ENCODE measurements around the gene TTYH1.

Gene TTYH1

DNA sequence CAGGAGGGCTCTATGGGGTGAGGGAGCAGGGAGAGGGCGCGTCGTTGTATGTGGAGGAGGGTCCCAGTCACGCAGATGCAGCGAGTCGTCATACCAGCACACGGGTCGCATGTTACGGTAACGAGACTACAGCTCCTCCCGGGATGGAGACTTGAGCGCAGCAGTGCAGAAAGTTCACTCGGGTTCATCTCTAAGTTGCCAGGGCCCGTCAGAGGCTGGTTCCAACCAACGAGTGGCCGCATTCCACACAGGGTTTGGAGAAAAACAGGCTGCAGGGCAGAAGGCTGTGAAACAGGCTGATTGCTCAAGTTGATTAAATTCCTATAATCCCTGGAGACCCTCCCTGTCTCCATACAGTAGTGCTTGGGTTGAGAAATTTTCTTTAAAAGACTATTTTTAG lies 21.9 kb upstream of the TTYH1 start:
- no peak for DNase-seq

DNA sequence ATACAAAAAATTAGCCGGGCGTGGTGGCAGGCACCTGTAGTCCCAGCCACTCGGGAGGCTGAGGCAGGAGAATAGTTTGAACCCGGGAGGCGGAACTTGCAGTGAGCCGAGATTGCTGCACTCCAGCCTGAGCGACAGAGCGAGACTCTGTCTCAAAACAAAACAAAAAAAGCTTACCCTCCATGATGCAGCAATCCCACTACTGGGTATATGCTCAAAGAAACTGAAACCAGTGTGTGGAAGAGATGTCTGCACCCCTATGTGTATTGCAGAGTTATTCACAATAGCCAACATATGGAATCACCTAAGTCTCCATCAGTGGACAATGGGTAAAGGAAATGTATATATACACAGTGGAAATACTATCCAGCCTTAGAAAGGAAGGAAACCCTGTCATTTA lies 19.6 kb upstream of the TTYH1 start:
- no peak for DNase-seq

DNA sequence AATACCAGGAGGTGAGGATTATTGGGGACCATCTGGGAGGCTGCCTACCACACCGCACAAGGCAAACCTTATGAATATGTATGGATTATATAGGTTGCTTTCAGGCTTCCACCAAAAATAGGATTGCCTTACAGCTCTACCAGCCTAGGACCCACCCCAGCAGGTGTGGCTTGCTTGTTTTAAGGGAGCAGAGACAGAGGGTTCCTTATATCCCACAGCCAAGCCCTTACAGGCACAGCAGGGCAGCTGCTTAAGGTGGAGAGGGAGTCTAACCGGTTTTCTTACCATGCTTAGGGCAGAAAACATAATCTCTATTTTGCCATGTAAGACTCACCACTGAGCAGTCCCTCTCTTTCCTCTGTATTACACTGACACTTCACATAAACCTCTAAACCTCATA lies 16.1 kb upstream of the TTYH1 start:
- no peak for DNase-seq

DNA sequence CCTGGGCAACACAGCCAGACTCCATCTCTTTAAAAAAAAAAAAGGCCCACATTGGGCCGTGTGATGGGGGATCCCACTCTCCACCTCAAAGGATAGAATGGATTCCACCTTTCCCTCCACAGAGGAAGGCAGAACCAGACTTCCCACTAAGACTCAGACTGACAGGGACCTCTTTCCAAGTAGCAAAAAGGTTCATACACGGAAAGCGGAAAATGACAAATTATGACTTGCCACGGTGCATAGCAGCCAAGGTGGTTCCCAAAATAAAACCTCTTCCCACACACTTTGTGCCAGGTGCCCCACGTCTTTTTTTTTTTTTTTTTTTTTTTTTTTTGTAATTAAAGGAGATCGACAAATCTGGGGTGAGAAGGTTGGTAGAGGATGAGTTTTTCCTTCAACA lies 14.4 kb upstream of the TTYH1 start:
- DNase-seq: no peak

DNA sequence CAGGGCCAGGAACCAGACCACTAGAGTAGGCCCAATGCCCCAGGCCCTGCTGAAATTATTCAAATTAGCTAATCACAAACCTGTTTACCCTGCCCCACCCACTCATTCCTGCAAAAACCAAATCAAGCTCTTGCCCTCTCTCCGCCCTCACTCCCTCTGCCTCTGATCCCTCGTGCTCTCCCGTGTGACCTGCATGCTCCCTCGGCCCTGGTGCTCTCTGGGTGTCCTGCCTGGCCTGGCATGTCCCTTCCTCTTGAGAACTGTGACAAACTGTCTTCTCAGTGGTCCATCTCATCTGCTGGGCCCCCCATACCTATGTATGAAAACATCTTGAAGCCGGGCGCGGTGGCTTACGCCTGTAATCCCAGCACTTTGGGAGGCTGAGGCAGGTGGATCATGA lies 12.2 kb upstream of the TTYH1 start:
- DNase-seq: no peak

DNA sequence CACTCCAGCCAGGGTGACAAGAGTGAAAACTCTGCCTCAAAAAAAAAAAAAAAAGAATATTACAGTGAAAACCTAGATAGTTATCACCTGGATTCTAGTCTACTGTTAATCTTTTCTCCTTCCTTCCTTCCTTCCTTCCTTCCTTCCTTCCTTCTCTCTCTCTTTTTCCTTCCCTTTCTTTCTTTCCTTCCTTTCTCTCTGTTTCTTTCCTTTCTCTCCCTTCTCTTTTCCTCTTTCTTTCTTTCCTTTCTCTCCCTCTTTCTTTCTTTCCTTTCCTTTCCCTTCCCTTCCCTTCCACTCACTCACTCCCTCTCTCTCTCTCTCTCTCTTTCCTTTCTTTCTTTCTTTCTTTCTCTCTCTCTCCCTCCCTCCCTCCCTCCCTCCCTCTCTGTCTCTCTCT lies 9.6 kb upstream of the TTYH1 start:
- DNase-seq: no peak

DNA sequence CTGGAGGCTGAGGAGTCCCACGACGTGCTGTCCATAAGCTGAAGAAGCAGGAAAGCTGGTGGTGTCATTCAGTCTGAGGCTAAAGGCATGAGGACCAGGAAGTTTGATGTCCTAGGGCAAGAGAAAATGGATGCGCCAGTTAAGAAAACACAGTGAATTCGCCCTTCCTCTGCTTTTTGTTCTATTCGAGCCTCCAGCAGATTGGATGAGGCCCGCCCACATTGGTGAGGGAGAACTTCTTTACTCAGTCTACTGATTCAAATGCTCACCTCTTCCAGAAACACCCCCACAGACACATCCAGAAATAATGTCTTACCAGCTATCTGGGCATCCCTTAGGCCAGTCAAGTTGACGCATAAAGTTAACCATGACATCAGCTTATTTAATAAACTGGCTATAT lies 7.5 kb upstream of the TTYH1 start:
- no peak for DNase-seq

DNA sequence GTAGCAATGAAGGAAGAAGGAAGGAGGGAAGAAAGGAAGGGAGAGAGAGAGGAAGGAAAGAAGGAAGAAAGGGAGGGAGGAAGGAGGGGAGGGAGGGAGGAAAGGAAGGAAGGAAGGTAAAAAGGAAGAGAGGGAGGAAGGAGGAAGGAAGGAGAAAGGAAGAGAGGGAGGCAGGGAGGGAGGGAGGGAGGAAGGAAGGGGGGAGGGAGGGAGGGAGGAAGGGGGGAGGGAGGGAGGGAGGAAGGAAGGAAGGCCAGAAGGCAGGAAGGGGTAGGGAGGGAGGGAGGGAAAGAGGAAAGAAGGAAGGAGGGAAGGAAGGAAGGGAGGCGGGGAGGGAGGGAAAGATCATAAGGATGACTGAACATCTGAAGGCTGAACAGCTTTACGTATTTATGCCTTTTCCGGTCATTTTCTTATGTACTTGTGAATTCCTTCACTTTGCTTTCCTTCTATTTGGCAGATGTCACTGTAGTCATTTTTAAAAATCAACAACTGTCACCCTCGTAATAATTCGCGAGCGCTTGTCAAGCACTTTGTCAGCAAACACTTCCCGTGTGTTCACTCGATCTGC lies 6.7 kb upstream of the TTYH1 start:
- DNase-seq: no peak

DNA sequence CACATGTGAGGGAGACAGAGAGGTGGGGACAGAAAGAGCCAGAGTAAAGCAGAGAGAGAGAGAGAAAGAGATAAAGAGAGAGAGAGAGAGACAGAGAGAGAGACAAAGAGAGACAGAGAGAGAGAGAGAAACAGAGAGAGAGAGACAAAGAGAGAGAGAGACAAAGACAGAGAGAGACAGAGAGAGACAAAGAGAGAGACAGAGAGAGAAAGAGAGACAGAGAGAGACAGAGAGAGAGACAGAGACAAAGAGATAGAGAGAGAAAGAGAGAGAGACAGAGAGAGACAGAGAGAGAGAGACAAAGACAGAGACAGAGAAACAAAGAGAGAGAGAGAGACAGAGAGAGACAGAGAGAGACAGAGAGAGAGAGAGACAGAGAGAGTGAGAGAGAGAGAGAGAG lies 4.2 kb upstream of the TTYH1 start:
- DNase-seq: no peak

DNA sequence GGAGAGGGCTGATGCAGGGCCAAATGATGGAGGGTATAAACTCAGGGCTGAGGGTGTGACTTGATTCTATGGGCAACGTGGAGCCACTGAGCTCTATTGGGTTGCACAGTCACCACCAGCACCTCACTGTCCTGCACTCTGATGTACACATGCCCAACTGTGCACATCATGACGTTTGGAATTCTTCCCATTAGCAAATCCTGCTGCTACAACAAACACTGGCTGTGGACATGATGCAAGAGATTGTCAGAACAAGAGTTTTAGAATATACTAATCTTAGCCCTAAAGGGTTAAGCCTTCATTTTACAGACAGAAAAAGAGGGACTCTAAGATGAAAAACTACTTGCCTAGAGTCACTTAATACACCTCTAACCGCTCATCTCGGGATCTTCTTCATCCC lies 2.4 kb upstream of the TTYH1 start:
- no peak for DNase-seq

DNA sequence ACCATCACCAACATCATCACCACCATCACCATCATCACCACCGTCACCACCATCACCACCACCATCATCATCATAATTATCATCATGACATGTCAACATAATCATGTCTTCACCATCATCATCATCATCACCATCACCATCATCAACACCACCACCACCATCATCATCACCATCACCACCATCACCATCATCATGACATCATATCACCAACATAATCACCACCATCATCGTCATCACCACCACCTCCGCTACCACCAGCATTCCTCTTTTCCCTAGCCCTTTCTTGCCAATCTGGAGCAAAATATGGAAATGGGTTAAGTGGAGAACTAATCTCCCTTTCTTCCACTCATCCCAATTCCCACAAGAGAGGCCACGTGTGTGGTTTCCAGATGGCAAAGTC lies 1.1 kb upstream of the TTYH1 start:
- no peak for DNase-seq

DNA sequence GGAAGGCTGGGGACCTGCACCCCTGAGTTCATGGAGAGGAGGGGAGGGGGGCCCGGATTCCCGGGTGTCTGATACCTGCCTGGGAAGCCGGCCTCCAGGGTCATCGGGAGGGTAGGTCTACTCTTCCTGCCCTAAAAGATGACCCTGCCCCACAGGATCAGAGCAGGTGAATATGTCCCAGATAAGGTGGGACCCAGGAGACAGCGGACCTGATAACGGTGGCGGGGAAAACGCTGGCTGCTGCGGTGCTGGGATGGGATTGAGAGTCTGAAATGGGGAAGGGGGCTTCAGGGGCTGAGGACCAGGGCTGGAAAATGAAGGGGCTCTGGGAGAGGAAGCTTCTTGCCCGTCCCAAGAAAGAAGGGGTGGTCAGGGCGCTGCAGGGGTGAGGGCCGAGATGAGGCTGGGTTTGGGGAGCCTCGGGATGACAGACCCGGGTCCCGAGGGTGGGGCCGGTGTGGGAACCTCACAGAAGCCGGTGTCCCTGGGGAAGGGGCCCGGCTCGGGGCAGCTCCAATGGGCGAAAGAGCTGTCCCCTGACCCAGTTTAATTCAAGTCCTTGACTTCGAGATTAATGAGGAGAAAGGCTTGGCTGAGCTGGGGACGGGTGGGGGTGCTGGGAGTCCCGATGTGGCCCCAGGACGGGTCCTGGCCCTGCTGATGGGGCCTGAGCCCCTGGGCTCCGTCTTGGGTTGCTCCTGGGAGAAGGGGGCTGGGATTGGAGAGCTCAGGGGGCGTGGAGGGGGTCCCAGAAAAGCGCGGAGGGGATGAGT lies 823 bp downstream of the TTYH1 start:
- DNase-seq: no peak

DNA sequence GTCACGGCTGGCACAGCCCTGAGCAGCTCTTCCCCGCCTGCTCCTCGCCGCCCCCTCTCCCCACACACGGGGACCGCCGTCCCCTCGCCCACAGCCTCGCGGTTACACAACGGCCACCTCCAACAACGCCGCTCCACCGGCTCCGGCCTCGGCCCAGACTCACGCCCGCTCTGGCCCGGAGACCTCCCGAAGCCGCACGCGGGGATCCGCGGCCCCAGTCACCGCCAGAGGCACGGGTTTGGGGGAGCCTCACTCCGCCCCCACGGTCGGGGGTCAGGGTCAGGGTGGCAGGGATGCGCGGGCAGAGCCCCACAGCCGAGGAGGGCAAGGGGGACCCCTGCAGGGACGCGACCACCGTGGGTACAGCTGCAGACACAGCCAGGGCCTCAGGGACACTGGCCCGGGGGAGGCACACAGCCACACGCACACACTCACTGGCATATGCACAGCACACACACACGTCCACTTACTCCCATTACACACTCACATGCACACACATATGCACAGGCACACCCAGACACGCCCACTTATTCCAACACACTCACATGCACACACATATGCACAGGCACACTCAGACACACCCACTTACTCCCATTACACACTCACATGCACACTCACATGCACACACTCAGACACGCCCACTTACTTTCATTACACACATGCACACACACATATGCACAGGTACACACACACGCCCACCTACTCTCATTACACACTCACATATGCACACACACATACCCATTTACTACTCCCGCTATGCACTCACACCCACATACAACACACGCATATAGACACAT lies 1.6 kb downstream of the TTYH1 start:
- DNase-seq: no peak

DNA sequence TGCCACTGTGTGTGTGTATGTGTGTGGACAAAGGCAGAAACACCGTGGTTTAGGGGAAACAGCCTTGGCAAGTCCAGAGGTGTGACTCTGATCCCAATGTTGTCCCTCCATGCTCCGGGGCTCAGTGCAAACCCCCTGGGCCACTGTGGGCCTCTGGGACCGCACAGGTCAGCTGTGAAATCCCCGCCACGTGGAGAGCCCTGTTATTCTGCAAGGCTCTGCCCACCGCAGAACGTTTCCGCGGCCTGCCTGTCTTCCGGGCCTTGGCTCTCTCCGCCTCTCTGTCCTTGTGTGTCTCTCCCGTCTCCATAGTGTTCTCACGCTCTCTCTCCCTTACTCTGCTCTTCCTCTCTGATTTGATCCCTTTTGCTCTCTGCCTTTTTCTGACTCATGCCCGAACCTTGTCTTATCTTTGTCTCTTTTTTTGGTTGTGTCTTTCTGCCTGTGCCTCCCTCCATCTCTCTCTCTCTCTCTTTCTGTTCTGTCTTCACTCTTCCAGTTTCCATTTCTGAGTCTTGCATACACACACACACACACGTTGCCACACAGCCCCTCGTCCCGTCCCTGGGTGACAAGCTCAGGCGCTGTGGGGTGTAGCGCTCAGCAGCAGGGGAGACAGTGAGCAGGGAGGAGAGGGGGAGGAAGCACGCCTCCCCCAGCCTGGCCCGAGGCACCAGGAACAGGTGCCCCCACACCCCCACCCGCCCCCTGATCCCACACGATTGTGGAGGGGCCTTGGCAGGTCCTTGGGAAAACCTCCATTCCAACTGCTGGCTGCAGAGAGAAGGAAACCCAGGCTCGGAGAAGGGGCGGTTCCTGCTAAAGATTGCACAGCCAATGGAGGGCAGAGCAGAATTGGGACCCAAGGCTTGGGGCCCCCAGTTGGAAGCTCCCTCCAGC lies 3.0 kb downstream of the TTYH1 start:
- DNase-seq: no peak

DNA sequence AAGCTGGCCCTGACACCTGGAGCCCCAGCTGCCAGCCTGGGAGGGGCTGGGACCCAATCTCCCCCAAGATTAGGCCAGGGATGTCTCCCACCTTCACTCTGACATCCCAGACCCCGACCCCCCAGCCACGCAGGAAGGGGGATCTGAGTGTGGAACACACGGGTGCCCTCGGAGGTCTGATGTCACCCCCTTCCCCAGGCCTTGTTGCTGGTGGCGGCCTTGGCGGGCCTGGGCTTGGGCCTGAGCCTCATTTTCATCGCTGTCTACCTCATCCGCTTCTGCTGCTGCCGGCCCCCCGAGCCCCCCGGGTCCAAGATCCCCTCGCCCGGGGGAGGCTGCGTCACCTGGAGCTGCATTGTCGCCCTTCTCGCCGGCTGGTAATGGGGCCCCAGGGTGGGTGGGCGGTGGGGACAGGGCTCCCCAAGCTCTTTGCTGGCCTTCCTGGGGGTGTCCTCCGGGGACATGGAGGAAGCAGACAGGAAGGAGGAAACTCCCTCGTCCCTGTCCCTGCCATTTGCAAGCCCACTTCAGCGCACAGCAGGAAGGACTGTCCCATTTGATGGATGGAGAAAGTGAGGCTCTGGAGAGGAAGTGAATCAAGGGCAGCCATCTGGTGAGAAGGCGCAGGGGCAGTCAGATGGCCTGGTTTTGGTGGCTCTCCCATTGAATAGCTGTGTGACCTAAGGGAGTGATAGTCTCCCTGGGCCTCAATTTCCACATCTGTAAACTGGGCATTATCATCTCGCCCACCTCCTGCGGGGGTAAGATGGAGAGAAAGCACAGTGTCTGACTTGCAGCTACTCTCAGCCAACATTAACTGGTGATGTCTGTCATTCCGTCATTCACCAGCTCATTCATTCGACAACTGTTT lies 3.9 kb downstream of the TTYH1 start:
- DNase-seq: no peak

DNA sequence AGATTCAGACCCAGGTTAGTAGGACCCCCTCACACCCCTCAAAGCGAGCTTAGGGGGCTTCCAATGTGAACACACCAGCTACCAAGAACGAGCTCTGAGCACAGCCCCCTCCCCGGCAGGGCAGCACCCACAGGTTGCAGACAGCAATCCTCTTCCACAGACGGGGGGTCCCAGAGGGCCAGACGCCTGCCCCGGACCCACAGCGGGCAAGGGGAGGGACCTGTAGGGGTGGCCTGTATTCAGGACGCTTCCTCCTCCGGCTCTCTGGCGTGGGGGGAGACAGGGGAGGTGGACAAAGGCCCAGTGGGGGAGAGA lies 4.8 kb downstream of the TTYH1 start:
- DNase-seq: no peak

DNA sequence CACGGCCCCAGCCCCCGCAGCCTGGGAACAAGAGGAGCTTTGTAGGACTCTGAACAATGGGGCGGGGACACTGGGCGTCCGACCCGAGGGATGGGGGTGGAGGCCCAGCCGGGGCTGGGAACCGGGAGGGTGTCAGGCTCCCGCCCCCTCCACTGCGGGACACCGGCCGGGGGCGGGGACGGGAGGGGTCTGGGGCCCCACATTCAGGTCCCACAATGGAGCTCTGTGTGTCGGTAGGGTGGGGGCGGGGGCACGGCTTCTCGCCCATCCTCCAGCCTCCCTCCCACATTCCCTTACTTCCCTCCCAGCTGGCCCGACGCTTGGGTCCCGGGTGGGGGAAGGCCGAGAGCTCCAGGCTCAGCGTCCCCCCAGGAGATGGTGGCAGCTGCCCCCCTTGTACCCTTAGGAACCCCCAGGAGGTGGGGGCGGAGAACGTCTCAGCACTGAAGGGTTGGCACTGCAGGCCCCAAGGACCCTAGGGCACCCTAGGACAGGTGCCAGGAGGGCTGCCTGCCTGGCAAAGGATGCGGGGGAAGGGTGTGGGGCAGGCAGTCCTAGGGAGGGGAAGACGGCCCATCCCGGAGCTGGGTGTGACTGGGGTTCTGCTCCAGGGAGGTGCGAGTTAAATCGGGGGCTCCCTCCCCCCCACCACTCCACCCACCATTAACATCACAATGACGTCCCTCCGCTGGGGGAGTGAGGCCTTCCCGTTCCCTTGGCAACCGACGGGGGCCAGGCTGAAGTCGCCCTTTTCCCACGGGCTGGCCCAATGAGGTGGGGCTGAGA lies 5.3 kb downstream of the TTYH1 start:
- DNase-seq: no peak

DNA sequence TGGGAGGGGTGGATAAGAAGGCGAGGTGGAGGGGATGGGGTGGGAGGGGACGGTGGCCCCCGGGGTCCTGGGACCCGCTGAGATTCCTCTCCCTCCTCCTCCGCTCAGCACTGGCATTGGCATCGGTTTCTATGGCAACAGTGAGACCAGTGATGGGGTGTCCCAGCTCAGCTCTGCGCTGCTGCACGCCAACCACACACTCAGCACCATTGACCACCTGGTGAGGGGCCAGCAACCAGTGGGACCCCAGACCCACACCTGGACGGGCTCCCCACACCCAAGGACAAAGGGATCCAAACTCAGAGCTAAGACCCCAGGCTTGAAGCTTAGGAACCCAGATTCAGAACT lies 5.9 kb downstream of the TTYH1 start:
- no peak for DNase-seq

DNA sequence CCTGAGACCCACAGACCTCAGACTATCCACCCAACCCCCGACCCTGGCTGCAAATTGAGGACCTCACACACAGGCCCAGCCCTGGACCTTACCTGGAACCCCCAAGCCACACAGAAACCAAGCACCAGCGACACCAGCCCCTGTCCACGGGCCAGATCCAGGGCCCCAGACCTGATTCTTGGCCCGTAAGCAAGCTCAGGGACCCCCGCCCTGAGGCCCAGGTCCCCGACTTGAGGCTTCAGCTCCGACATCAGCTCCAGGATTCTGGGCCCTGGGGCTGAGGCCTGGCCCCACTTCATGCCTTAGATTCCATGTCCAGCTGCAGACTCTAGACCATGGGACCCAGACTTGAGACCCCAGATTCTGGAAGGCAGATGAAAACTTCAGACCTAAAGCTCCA lies 6.3 kb downstream of the TTYH1 start:
- no peak for DNase-seq

DNA sequence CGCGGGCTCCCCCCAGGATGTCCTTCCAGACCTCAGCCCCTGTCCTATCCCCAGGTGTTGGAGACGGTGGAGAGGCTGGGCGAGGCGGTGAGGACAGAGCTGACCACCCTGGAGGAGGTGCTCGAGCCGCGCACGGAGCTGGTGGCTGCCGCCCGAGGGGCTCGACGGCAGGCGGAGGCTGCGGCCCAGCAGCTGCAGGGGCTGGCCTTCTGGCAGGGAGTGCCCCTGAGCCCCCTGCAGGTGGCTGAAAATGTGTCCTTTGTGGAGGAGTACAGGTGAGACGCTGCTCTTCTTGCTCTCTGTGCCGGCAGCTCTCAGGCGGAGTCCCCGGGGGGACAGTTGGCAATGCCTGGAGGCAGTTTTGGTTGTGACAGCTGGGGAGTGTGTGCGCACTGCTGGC lies 6.9 kb downstream of the TTYH1 start:
- DNase-seq: no peak

DNA sequence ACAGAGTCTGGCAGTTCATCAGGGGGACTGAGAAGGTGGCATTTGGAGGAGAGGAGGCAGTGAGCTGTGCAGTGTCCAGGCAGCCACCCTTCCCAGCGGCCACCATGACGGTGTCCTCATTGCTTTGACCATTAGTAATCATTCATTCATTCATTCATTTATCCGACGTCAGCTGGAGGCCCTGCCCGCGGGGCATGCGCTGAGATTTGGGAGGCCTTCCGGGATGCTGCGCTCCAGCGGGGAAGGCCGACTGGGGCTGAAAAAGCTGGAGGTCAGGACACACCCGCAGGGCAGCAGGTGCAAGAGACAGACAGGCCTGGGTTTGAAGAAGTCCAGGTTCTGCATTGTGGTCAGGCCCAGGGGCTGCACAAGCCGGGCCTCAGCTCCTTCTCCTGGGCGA lies 8.9 kb downstream of the TTYH1 start:
- DNase-seq: no peak

Measured in CD4-positive, alpha-beta T cell treated with Interleukin-15 for 1 hour (primary cell).